ENCODE measurements around the gene GYPC.

- TF ChIP-seq CTCF (IDR thresholded peaks at IDR 0.05; ENCODE audit: low read depth, low read length) = no peak
- no peak for TF ChIP-seq EZH2phosphoT487 (IDR thresholded peaks at IDR 0.05; ENCODE audit: low read depth)
Measured at GRCh38 chr2:126644630-126645191, 11.2 kb upstream of the GYPC start.
